GM18502 (cell line): ENCODE measurements around the gene METTL5.
"Not testable (repeated sequence)": the region's sequence is repeated elsewhere in the genome, so short reads cannot be mapped to it uniquely, and the experiment has no call there.

Experiments
- ATAC-seq: cut with Tn5 transposase; IDR thresholded peaks from one replicate; pipeline ENCODE4 v1.9.1; 2021; ENCODE audit warnings: mild to moderate bottlenecking; ENCODE audit not compliant: unreplicated experiment, poor library complexity

Gene METTL5

DNA sequence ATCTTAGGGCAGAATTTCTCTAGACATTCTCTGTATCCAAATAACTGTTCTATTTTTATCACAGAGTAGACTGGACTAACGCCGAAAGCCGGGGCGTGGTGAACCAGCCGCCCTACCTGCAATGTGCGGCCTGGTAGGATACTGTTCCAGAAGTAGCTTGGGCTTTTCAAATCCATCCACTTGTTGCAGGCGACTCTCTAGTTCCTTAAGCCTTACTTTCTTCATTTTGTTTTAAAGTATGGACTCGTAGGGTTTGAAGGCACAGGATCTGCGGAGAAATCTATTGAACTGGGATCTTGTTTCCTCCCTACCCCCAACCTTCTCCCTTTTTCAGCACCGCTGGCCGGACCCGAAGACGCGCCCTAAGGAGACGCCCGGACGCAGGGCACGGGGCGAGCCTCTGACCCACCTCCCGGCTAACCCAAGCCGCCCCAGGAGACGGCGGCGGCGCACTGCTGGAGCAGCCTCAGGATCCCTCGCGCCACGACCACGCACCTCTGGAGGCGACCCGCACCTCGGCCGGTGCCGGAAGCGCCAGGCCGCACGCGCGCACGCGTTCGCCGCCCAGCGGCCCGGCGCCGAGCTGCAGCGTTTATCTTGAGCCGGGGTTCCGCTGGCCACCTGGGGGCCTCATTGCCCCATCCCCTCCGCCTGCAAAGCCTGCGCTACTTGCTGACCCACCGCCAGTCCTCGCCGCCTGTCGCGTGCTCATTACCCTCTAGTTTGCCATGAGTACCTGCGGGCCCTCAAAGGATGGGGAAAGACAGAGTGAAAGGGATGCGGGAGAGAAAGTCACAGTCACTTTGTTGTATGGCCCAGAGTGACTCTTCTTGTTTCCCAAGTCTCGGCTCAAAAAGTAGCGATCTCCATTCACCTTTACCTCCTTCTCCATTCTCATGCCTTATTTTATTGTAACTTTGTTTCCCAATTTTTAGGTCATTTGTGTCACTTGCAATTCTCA is at the start of gene METTL5:
METTL5 (minus strand) TSS at position 533 of the 961 bp plus-strand sequence; CDS start at position 225, 308 bp downstream.
- peak; percentile 68 for ATAC-seq

DNA sequence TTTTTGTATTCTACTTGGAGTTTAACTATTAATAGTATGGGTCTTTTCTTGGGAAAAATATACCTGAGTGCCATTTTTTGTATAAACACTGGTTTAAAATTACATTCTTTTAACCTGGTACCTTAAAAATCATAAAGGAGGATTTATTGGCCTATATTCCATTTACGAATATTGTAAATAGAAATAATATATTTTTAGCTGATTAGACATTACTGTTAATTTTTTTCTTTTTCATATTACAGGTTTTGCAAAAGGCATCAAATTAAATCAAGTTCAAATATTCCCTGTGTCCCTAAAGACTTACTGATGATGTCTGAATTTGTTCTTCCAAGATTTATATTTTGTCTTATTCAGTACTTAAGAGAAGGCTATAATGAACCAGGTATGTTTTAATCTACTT is 47.3 kb upstream of the METTL5 start:
- ATAC-seq, result no peak

DNA sequence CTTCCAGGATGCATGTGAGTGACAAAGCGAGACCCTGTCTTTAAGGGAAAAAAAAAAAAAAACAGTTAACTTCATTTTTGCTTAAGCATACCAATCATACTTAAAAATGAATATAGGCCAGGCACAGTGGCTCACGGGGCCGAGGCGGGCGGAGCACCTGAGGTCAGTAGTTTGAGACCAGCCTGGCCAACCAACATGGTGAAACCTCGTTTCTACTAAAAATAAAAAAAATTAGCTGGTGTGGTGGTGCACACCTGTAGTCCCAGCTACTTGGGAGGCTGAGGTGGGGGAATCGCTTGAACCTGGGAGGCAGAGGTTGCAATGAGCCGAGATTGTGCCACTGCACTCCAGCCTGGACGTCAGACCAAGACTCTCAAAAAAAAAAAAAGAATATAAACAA is 46.7 kb upstream of the METTL5 start:
- ATAC-seq, result not testable (repeated sequence)

DNA sequence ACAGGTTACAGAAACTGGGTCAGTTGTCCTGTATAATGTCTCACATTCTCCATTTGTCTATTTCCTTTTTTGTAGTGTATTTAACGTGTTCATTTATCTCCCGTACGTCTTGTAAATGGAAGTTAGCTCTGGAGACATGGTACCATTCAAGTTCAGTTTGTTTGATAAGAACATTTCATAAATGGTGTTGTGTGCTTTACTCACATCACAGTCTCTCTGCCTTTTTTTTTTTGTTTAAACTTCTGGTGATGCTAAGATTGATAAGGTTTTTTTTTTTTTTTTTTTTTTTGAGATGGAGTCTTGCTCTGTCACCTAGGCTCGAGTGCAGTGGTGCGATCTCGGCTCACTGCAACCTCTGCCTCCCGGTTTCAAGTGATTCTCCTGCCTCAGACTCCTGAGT is 44.2 kb upstream of the METTL5 start:
- ATAC-seq, result no peak

DNA sequence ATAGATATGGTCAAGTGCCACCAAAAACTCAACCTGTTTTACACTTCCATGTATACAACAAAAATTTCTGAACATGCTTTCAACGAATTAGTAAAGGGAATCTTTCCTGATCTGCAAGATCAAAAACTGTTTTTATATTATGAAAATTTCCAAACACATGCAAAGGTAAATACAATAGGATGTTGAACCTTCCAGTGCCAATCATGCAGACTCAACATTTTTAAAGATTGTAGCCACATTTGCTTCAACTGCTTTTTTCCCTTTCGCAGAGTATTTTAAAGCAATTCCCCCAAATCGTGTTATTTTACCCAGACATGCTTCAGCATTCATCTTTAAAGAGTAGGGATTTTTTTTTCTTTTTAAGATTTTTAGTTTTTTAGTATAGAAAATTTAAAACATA is 42.9 kb upstream of the METTL5 start:
- no peak for ATAC-seq

DNA sequence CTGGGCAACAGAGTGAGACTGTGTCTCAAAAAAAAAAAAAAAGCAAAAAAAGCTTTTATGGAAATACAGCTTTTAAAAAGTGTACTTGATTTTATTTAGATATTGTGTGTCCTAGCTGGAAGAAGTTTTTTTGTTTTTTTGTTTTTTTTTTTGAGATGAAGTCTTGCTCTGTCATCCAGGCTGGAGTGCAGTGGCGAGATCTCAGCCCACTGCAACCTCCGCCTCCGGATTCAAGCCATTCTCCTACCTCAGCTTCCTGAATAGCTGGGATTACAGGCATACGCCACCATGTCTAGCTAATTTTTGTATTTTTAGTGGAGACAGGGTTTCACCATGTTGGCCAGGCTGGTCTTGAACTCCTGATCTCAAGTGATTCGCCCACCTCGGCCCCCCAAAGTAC is 41.5 kb upstream of the METTL5 start:
- not testable (repeated sequence) for ATAC-seq

DNA sequence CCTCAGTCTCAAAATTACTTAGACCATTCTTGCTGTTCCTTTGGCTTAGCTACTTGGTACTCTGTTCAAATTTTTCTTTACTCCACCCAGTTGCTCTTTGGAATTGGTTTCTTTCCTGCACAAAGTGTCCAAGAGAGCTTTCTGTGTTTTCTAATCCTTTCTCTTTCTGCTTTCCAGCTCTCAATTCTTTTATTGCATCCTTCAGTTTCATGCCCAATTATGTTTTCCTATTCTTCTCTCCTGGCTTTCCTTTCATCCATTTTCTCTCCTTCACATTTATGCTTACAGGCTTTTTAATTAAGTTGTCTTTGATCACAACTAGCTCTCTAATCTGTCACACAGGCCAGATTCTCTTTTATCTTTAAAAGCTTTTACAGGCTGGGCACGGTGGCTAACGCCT is 40.8 kb upstream of the METTL5 start:
- ATAC-seq, result no peak

DNA sequence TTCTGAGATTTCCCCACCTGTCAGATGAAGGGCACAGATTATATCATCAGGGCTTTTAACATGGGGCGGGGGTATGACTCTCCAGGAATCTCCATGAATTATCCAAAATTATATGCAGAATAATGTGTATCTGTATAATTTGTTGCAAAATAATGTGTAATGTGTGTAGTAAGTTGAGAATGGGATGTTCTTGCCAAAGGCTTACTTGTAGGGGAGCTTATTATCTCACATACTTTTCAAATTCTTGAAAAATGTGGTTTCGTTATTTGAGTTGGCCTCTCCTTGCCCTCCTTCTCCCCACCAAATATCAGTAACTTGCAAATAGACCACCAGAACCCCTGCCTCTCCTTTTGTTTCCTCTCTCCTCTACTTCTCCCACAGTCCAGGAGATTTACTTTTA is 38.1 kb upstream of the METTL5 start:
- ATAC-seq, result no peak

DNA sequence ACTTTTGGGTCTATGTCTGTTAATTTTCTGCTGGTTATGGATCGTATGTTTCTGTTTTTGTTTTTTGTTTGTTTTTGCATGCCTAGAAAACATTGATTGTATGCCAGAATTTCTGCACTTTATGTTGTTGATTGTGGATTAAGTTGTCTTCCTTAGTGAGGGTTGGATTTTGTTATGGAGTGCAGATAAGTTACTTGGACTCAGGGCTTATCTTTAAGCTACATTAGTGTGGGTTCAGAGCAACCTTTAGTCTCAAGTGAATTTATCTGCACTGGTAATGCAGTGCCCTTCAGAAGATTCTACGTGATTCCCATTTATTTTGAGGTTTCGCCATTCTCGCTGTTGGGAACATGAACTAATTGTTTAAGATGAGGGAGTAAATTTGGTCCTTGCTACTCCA is 35.4 kb upstream of the METTL5 start:
- no peak for ATAC-seq

DNA sequence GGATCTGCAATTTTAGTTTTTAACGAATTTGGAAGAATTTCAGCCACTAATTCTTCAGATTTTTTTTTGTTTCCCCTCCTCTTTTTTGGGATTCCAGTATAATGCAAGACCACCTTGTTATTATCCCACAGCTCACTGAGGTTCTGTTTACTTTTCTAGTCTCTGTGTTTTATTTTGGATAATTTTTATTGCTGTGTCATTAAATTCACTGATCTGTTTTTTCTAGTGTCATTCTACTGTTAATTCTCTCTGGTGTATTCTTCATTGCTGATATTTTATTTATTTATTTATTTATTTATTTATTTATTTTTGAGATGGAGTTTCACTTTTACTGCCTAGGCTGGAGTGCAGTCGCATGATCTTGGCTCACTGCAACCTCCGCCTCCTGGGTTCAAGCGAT is 34.7 kb upstream of the METTL5 start:
- ATAC-seq, result no peak

DNA sequence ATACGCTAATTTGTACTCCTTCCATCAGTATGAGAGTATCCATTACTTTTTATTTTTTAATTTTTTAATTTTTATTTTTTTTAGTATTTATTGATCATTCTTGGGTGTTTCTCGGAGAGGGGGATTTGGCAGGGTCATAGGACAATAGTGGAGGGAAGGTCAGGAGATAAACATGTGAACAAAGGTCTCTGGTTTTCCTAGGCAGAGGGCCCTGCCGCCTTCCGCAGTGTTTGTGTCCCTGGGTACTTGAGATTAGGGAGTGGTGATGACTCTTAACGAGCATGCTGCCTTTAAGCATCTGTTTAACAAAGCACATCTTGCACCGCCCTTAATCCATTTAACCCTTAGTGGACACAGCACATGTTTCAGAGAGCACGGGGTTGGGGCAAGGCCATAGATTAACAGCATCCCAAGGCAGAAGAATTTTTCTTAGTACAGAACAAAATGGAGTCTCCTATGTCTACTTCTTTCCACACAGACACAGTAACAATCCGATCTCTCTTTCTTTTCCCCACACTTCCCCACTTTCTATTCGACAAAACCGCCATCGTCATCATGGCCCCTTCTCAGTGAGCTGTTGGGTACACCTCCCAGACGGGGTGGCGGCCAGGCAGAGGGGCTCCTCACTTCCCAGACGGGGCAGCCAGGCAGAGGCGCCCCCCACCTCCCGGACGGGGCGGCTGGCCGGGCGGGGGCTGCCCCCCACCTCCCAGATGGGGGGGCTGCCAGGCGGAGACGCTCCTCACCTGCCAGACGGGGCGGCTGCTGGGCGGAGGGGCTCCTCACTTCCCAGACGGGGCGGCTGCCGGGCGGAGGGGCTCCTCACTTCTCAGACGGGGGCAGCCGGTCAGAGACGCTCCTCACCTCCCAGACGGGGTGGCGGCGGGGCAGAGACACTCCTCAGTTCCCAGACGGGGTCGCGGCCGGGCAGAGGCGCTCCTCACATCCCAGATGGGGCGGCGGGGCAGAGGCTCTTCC is 30.9 kb upstream of the METTL5 start:
- ATAC-seq, result not testable (repeated sequence)

DNA sequence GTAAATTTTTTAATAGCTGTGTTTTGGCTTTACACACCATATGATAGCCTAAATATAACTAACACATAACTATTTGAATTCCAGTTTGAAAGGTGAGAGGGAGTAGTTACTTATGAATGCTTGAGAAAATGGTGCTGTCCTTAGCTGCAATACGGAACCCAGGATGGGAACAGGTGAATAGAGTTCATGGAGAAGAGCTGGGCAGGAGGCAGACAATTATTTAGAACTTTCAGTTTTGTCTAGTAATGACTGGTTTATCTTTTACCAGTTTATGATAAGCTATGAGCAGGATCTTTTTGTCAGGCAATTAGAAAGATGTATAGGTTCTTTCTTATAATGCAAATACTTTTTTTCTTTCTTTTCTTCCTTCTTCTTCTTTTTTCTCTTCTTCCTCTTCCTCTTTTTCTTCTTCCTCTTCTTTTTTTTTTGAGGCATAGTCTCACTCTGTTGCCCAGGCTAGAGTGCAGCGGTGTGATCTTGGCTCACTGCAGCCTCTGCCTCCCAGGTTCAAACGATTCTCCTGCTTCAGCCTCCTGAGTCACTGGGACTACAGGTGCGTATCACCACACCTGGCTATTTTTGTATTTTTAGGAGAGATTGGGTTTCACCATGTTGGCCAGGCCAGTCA is 28.4 kb upstream of the METTL5 start:
- ATAC-seq, result no peak

DNA sequence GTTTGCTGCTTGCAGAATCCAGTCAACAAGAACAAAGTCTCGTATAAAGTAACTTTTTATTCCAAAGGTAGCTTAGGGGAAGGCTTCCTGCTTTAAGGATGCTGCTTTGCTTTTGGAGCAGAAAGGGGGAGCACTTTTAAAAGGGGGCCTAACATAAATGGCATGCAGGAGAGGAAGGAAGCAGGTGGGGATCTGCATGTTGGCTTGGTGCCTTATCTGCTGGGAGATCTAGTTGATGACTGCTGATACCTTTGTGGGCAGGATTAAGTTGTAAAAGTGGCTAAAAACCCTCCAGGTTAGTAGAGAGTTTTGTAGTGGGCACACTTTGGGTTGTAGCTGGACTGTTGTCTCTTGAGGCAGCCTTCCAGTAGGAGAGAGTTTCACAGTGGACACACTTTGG is 25.0 kb upstream of the METTL5 start:
- ATAC-seq, result no peak

DNA sequence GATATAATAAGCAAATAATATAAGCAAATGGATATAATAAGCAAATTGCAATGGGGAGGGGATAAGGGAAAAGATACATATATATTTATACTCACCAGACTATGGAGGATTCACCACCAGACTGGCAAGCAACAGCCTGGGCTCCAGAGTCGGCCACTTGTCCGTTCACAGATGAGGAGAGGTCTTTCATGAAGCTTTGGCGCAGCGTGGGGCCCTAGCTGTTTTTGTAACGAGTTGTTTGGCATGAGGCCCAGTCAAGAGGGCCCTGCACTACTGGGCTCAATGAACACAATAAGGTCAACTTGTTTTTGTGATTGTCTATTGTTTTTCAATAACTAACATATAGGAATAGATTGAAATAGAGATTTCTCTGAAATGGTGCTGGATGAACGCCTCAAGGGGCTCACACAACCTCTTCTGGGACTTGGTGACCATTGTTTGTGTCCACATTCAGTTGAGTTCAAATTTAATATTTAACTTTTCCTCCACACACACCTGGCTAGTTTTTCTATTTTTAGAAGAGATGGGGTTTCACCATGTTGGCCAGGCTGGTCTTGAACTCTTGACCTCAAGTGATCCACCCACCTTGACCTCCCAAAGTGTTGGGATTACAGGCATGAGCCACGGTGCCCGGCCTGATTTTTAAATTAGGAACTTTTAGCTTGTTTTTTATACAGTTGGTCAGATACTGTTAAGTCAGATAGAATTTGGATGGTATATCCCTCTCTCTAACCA is 24.4 kb upstream of the METTL5 start:
- ATAC-seq, result not testable (repeated sequence)

DNA sequence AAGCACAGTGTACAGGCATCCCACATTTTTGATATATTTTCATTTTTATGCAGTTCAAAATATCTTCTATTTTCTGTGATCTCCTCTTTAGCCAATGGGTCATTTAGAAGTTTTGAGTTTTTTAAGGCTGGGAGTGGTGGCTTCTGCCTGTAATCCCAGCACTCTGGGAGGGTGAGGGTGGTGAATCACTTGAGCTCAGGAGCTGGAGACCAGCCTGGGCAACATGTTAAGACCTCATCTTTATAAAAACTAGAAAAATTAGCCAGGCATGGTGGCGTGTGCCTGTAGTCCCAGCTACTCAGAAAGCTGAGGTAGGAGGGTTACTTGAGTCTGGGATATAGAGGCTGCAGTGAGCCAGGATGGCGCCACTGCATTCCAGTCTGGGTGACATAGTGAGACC is 20.3 kb upstream of the METTL5 start:
- no peak for ATAC-seq

DNA sequence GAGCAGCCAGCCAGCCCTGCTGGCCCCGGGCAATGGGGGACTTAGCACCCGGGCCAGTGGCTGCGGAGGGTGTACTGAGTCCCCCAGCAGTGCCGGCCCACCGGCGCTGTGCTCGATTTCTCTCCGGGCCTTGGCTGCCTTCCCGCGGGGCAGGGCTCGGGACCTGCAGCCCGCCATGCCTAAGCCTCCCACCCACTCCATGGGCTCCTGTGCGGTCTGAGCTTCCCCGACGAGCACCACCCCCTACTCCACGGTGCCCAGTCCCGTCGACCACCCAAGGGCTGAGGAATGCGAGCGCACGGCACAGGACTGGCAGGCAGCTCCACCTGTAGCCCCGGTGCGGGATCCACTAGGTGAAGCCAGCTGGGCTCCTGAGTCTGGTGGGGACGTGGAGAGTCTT is 16.9 kb upstream of the METTL5 start:
- not testable (repeated sequence) for ATAC-seq

DNA sequence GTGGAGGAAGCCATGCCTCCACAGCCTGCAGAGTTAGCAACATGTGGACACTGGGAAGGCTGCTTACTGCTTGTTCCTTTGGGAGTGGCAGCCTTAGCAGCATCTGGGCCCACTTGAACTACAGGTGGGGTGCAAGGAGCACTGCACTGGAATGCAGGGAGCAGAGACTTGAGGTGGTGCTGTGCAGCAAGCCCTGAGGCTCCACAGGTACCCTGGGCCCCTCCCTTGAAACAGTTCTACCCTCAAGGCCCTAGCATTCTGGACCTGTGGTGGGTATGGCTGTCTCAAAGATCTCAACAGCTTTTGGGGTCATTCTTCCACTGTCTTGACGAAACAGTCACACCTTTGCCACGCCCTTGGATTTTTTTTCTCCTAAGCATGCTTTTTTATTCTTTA is 16.0 kb upstream of the METTL5 start:
- ATAC-seq, result no peak

DNA sequence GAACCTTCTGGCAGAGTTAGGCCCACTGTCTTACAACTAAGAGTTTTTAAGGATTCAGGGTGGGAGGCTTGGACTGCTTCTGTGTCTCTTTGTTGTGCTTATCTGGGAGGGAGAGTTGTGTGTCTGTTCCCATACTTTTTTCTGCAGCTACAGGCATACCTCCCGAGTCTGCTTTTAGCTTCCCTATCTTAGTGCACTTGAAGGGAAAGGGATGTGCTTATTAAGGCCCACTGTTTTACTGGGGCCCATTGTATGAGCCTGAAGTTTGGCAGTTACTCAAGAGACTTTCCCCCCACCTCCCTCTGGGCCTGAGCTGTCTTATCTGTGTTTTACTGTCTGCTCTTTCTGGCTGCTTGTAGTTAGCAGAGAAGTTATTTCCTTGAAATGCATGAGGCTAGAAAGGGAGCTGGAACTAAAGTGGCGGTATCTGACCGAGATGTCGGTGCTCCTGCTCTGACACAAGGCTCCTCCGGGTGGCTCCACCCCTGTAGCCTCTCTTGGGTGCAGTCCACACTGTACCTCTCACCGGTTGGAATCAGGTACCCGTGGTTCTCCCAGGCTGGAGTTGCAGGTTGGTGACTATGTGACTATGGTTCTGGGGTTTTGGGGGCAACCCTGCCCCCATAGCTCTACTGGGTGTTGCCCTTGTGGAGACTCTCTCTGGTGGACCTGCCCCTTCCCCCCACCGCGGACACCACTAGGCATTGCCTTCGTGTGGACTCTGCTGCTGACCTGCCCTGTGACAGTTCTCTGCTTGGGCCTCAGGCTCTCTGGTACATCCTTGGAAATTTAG is 15.4 kb upstream of the METTL5 start:
- no peak for ATAC-seq
